Pancreas (tissue), 10 donors: ENCODE data around the gene IL17REL. TPM values are rescaled to one million over a fixed set of nuclear protein-coding genes. Genes with fewer than 3 reads are reported as not detected.
"Not testable (repeated sequence)": the region's sequence is repeated elsewhere in the genome, so short reads cannot be mapped to it uniquely, and the experiment has no call there.

Experiments
- ATAC-seq, 4 donors: fragments of 200-7000 bp; cut with Tn5 transposase; one replicate each; pipeline versions ENCODE4 v1.8.0 to v1.9.1; 2020; ENCODE audit warnings: mild to moderate bottlenecking in 4 of 4, moderate library complexity in 4 of 4
- DNase-seq, 6 donors: peaks; one replicate each; pipeline ENCODE4 v3.0.0-alpha.2; 2020
- FAIRE-seq: peaks from 2 replicates; lab custom pipeline; 2012; peaks lifted over from hg19 to GRCh38; lab: Jason Lieb, UNC
- H3K27ac ChIP-seq, 4 donors: fragments of 200-600 bp; sonication (generic); 1 replicate in 3 of 4; 2 replicates in 1 of 4; pipeline versions ENCODE4 v1.5.0 to v1.8.0; 2020
- H3K27me3 ChIP-seq, 4 donors: fragments of 200-600 bp; one replicate each; pipeline ENCODE4 v1.8.0; 2021
- H3K36me3 ChIP-seq, 3 donors: fragments of 200-600 bp; sonication (generic) in 1 of 3; one replicate each; pipeline versions ENCODE4 v1.5.0 to v1.8.0; 2020 to 2021
- H3K4me1 ChIP-seq, 3 donors: fragments of 200-600 bp; one replicate each; pipeline ENCODE4 v1.8.0; 2021
- H3K4me3 ChIP-seq, 4 donors: fragments of 200-600 bp; sonication (generic) in 2 of 4; one replicate each; pipeline versions ENCODE4 v1.5.0 to v1.8.0; 2020 to 2021
- H3K9me3 ChIP-seq, 4 donors: fragments of 200-600 bp; one replicate each; pipeline ENCODE4 v1.8.0; 2021
- WGBS, 2 donors: extraction: QIAGEN DNeasy Blood & Tissue Kit; methylation state at CpG; one replicate each; pipeline ENCODE4 v1.1.7; 2013; 5-methylcytosine and 5-hydroxymethylcytosine counted together
- intact Hi-C, 3 donors: fragments of 100-400 bp; cut with DNase I; formaldehyde crosslinking; loops; one replicate each; pipeline versions ENCODE4 v1.11.1 to v1.14.2; 2022
- polyA plus RNA-seq, 2 donors: library from polyadenylated mRNA; stranded (reverse); fragments of 200-250 nt; gene quantifications; one replicate each; pipeline ENCODE4 v1.2.3, GENCODE V29; 2013
- total RNA-seq, 6 donors: library from RNA; stranded (reverse); fragmentation: NEBNext Ultra II Directional in 4 of 6; extraction: Animal tissue kit (Norgen Biotek cat#: 25700) in 4 of 6; gene quantifications; one replicate each; pipeline versions ENCODE4 v1.2.1 to v1.2.4, GENCODE V29; 2021 to 2023
- TF ChIP-seq, protein P1 (sequence below), 4 donors: fragments of 200-600 bp; sonication (generic) in 3 of 4; IDR thresholded peaks; one replicate each; pipeline versions ENCODE4 v1.5.0 to v1.8.0; 2021; ENCODE audit warnings: antibody characterized with exemption in 4 of 4
- donor health status: healthy with polysubstance abuse.
- donor health status: DM: no; HTN: no; CAD: no; lungs with moderate emphysema.
- donor health status: DM: no; HTN: no; CAD: no.
- donor health status: control.
- donor health status: control.
- donor health status: Bipolar disorder and iron deficiency.
- donor health status: DM: yes; HTN: yes; CAD: no.
- donor health status: DM: no; HTN: no; CAD: no.
- donor health status: DM: no; HTN: no; CAD: no.
- donor health status: DM: yes; HTN: yes; CAD: no.

The IL17REL gene
- total and polyA plus RNA-seq, 8 donors = not detected

DNA sequence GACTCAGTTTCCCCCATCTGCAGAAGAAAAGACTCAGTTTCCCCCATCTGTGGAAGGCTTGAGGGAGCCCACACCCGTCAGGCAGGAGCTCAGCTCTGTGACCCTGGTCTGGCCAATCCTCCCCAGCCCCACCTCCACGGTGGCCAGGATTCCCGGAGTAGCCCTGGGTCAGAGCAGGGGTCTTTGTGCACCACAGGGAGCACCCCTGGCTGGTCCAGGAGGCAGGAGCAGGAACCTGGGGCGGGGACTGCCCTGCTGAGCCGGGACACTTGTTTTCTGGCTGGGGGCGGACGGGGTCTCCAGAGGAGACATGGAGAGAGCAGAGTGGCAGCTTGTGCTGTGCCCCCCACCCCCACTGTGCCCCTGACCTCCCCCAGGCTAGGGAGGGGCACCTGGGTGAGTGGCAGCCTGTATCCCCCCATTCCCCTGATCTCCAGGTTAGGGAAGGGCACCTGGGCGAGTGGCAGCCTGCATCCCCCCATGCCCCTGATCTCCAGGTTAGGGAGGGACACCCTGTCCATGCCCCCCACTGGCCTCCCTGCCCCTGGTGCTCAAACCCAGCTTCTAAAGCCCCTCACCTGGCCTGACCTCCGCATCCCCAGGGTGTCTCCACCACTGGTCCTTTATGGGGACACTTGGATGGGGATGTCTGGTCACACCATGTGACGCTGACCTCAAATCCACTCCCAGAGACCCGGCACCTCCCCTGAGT lies 18.8 kb downstream of the IL17REL start:
- DNase-seq (peak in 3 of 6 donors; percentile 25 to 63 (median 45)), ATAC-seq (no peak), FAIRE-seq (no peak)
- Histone ChIP-seq H3K36me3 (no peaks in the 10 kb centered on the region), H3K4me3 (no peak overlapping the region), H3K9me3 (no peaks in the 10 kb centered on the region), H3K4me1 (no peaks in the 10 kb centered on the region), H3K27ac (no peak overlapping the region), H3K27me3 (no peaks in the 10 kb centered on the region)
- WGBS, 2 donors = 56 to 66% methylated on average over 11 of the region's 11 CpGs
- TF ChIP-seq, protein P1, sequence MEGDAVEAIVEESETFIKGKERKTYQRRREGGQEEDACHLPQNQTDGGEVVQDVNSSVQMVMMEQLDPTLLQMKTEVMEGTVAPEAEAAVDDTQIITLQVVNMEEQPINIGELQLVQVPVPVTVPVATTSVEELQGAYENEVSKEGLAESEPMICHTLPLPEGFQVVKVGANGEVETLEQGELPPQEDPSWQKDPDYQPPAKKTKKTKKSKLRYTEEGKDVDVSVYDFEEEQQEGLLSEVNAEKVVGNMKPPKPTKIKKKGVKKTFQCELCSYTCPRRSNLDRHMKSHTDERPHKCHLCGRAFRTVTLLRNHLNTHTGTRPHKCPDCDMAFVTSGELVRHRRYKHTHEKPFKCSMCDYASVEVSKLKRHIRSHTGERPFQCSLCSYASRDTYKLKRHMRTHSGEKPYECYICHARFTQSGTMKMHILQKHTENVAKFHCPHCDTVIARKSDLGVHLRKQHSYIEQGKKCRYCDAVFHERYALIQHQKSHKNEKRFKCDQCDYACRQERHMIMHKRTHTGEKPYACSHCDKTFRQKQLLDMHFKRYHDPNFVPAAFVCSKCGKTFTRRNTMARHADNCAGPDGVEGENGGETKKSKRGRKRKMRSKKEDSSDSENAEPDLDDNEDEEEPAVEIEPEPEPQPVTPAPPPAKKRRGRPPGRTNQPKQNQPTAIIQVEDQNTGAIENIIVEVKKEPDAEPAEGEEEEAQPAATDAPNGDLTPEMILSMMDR (IDR thresholded peaks at IDR 0.05) = peak in 1 of 4 donors; percentile 1
- intact Hi-C loops = loop anchor here in 1 of 3 donors (5.0 kb wide), 1 partner anchor 62 kb away; no protein-coding TSS in a partner anchor

DNA sequence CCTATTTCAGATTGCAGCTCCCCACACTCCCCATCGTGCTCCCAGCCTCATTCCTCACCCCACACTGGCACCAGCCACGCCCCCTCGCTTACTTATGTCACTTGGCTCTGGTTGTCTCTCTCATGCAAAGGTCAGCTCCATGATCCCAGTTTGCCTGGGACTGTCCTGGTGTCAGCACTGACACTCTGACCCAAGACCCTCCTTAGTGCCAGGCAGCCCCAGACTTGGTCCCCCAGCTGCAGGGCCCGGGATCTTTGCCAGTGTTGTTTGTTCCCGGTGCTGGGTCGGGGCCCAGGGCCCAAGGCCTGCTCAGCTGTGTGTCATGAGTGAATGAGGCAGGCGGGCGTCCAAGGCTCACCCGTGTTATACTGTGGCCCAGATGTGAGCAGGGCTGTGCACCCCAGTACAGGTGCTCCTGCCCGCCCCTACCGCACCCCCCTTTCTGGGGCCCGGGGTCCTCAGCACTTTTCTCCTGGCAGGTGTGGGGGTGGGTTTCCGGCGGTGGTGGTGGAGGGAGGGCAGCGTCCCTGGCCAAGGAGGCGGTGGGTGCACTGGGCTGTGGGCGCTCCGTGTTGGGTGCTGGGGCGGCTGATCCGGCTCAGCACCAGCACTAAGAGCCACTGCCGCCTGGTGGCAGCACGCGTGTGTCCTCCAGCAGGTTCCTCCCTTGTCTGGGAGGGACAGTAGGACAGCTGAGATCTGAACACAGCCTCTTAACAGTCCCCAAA lies 19.5 kb downstream of the IL17REL start:
- Histone ChIP-seq H3K9me3 (no peaks in the 10 kb centered on the region), H3K4me1 (no peaks in the 10 kb centered on the region), H3K36me3 (no peaks in the 10 kb centered on the region), H3K4me3 (no peak overlapping the region), H3K27ac (no peak overlapping the region), H3K27me3 (no peaks in the 10 kb centered on the region)
- TF ChIP-seq, protein P1 (IDR thresholded peaks at IDR 0.05) = peak; percentile 23 to 55 (median 48)
- ATAC-seq (peak; percentile 76 to 96 (median 92)), FAIRE-seq (no peak), DNase-seq (peak in 5 of 6 donors; percentile 51 to 84 (median 70))
- 23 to 24% methylated on average over 21 to 23 of the region's 23 CpGs for WGBS, 2 donors
- intact Hi-C loops = loop anchor here in 1 of 3 donors (5.0 kb wide), 1 partner anchor 61 kb away; no protein-coding TSS in a partner anchor

DNA sequence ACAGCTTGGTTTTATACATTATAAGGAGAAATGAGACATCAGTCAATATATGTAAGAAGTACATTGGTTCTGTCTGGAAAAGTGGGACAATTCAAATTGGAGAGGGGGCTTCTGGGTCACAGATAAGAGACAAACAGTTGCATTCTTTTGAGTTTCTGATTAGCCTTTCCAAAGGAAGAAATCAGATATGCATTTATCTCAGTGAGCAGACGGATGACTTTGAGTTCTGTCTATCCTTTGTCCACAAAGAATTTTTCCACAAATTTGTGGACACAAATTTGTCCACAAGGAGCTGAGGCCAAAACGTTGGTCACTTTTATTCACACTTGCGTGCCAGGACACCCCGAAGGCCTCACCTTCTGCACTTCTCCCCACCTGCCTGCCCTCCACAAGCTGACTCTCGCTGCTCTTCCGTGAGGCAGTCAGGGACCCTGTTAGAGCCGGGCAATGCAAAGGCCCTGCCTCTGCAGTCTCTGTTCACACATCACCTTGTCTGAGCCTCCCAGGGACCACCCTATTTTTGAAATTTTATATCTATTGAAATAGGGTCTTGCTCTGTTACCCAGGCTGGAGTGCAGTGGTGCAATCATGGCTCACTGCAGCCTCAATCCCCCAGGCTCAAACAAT lies 20.5 kb downstream of the IL17REL start:
- intact Hi-C loops = loop anchor here in 1 of 3 donors (5.0 kb wide), 1 partner anchor 60 kb away; no protein-coding TSS in a partner anchor
- Histone ChIP-seq H3K4me1 (no peaks in the 10 kb centered on the region), H3K9me3 (no peaks in the 10 kb centered on the region), H3K4me3 (no peak overlapping the region), H3K27me3 (no peaks in the 10 kb centered on the region), H3K27ac (no peak overlapping the region), H3K36me3 (no peaks in the 10 kb centered on the region)
- ATAC-seq (no peak), FAIRE-seq (no peak), DNase-seq (no peak)
- 82 to 87% methylated on average over 7 of the region's 7 CpGs for WGBS, 2 donors
- TF ChIP-seq, protein P1 (IDR thresholded peaks at IDR 0.05) = no peak

DNA sequence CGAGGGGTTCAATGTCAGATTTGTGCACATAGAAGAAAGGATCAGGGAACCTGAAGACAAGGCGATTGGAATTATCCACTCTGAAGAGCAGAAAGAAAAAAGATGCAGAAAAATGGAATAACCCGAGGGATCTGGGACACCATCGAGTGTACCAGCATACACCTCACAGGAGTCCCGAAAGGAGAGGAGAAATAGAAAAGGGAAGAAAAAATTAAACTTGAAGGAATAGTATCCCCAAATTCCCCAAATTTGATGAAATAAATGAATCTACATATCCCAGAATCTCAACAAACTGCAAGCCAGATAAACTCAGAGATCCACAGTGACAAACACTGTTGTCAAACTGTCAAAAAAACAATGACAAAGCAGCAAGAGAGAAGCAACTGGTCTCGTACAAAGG lies 21.4 kb downstream of the IL17REL start:
- no peak overlapping the region for H3K4me3 ChIP-seq
- no peak for FAIRE-seq
- no peak for ATAC-seq
- intact Hi-C loops = loop anchor here in 1 of 3 donors (5.0 kb wide), 1 partner anchor 59 kb away; no protein-coding TSS in a partner anchor
- no peaks in the 10 kb centered on the region for H3K4me1 ChIP-seq
- H3K27ac ChIP-seq = no peak overlapping the region
- WGBS, 2 donors = 83 to 88% methylated on average over 6 of the region's 6 CpGs
- no peaks in the 10 kb centered on the region for H3K27me3 ChIP-seq
- no peak for DNase-seq
- no peaks in the 10 kb centered on the region for H3K9me3 ChIP-seq
- H3K36me3 ChIP-seq = no peaks in the 10 kb centered on the region
- TF ChIP-seq, protein P1 (IDR thresholded peaks at IDR 0.05) = no peak

DNA sequence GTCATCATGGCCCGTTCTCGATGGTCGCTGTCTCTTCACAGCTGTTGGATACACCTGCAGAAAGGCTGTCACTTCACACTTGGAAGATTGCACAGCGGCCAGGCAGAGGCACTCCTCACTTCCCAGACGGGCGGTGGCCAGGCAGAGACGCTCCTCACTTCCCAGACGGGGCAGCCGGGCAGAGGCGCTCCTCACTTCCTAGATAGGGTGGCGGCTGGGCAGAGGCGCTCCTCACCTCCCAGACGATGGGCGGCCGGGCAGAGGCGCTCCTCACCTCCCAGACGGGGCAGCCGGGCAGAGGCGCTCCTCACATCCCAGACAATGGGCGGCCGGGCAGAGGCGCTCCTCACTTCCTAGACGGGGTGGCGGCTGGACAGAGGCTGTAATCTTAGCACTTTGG lies 22.7 kb downstream of the IL17REL start:
- not testable (repeated sequence) for H3K9me3 ChIP-seq, H3K4me1 ChIP-seq, ATAC-seq, H3K27me3 ChIP-seq, H3K4me3 ChIP-seq, FAIRE-seq, H3K27ac ChIP-seq, DNase-seq, H3K36me3 ChIP-seq
- WGBS, 2 donors = 92% methylated on average over 24 of the region's 24 CpGs
- intact Hi-C loops = loop anchor here in 1 of 3 donors (5.0 kb wide), 1 partner anchor 58 kb away; no protein-coding TSS in a partner anchor
